HS-27A (cell line): ENCODE results near the gene FAT2.
"Not testable (repeated sequence)": the region's sequence is repeated elsewhere in the genome, so short reads cannot be mapped to it uniquely, and the experiment has no call there.

Experiments used
- DNase-seq: peaks from one replicate; pipeline ENCODE4 v3.0.0-alpha.2; 2012; ENCODE audit warnings: low read depth, missing footprints

FAT2 gene

GRCh38 chr5:151580858-151581257 lies 10.3 kb downstream of the FAT2 start:
- no peak for DNase-seq

DNA sequence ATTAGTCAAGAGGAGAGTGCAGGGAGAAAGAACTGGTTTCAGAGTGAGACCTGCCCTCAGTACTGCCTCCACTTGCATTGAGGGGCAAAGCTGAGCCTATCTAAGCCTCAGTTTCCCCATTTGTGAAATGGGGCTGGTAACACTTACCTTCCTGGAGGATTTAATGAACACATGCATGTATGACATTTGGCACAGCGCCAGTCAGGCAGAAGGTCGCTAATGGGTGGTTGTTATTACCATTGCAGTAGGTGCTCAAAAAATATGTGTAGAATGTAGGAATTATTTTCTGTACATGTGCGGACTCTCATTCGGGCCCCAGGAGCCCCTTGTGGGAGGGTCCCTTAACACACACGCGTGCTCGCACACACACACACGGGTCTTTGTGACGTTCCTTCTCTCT lies 10.9 kb downstream of the FAT2 start:
- no peak for DNase-seq

DNA sequence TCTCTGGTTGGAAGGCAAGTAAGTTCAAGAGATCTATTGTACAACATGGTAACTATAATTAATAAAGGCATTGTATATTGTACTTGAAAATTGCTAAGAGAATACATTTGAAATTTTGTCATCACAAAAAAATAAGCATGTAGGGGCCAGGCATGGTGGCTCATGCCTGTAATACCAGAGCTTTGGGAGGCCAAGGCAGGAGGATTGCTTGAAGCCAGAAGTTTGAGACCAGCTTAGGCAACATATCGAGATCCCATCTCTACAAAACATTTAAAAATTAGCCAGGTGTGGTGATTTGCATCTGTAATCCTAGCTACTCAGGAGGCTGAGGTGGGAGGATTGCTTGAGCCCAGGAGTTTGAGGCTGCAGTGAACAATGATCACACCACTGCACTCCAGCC lies 12.0 kb downstream of the FAT2 start:
- DNase-seq: not testable (repeated sequence)

- no peak for DNase-seq
Observed at GRCh38 chr5:151578326-151579025, 12.7 kb downstream of the FAT2 start.

DNA sequence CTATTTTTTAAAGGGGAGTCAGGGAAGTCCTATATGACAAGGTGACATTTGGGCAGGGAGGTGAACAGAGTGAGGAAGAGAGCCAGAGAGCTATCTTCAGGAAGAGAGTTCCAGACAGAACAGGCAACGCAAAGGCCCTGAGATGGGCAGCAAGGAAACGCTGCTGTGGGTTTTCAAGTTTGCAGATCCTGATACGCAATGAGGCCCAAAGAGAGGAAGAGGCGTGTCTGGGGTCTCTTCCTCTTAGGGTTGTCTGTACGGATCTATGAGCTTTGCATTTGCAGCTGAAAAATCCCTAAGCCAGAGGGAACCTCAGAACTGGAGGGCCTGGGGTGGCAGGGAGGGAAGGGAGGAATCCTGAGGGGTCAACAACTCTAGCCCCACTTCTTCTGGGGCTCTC lies 13.6 kb downstream of the FAT2 start:
- DNase-seq: no peak

DNA sequence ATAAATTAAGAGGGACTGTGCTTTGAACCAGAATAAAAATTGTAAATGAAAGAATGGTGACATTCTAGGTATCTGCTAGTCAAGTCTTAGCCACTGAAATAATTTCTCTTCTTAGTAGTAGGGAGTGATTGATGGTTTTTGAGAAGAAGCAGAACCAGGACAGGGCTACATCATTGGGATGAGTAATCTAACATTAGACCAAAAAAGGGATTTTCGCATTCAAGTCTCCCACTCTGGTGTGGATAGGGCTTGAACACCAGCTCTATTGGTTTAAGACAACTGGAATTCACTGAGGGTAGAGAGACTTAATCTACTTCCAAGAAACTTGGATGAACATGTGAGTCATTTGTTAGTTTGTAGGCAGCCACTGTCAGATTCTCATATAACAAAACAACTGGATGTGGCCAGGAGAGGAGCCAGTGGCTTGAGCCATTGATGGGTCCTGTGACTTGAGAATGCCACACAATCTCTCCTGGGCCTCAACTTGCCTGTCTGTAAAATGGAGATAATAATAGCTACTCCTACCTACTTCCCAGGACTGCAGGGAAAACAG lies 16.6 kb downstream of the FAT2 start:
- no peak for DNase-seq

DNA sequence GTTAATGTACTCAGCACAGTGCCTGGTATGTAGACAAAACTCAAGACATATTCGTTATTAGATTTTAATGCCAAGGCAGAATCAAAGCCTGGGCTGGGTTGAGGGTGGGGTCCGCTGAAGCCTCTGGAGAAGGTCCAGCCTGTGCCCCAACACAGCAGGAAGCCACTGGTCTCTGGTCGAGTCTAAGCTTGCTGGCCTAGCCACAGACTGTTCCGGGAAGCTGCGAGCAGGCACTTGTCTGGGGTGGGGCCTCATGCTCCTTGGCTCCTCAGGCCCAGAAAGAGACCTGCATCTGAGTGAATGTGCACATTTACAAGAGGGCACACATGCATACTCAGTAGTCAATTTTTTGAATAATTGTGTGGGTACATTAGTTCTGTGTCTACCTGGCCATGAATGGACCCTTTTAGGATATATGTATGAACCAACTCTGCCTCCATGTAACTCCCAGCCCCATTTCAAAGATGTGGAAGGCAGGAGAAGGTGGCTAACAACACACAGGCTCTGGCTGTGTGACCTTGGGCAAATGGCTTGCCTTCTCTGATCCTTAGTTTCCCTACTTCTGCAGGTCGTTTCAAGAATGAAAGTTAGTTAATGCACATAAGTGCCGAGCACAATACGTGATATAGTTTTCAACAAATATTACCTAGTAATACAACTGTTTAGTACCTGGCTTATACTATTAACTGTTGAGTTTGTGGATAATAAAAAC lies 18.3 kb downstream of the FAT2 start:
- DNase-seq: no peak

- no peak for DNase-seq
Observed at GRCh38 chr5:151571270-151572173, 19.6 kb downstream of the FAT2 start.

DNA sequence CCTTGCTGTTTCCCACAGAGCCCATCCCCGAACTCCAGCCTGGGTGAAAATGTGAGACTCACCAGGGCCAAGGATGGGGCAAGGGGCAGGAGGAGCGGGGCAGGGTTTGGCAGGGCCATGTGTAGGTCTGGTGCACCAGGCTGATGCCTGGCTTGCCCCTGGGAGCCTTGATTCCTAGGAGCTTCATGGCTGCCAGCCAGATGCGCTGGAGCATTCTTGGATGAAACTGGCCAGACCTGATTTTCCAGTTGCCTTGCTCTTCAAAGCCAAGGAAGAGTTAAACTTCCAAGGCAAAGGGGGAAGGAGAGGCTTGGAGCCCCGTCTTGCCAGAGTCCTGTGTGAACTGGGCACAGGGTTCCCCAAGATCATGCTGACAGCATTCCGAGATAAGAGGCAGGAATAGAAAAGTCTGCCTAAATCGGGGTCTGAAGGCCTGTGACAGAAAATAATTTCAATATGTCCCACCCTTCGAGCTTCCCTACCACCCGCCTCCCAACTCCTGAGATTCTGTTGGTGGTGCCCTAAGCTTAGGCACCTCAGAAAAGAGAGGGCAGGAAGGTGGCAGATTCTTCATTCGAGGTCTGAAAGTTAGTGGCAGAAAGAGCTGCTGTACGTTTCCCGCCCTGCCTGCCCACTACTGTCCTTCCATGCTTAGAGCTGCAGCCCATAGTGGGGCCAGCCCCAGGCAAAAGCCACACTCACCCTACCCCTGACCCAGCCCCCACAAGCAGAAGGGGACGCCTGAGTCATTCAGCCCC lies 20.4 kb downstream of the FAT2 start:
- no peak for DNase-seq

- no peak for DNase-seq
Observed at GRCh38 chr5:151570058-151570457, 21.1 kb downstream of the FAT2 start.

GRCh38 chr5:151569132-151570046 lies 21.7 kb downstream of the FAT2 start:
- no peak for DNase-seq

- no peak for DNase-seq
Observed at GRCh38 chr5:151568036-151568435, 23.1 kb downstream of the FAT2 start.

- no peak for DNase-seq
Observed at GRCh38 chr5:151565971-151566370, 25.2 kb downstream of the FAT2 start.

- DNase-seq: no peak
Observed at GRCh38 chr5:151562019-151562707, 29.0 kb downstream of the FAT2 start.

DNA sequence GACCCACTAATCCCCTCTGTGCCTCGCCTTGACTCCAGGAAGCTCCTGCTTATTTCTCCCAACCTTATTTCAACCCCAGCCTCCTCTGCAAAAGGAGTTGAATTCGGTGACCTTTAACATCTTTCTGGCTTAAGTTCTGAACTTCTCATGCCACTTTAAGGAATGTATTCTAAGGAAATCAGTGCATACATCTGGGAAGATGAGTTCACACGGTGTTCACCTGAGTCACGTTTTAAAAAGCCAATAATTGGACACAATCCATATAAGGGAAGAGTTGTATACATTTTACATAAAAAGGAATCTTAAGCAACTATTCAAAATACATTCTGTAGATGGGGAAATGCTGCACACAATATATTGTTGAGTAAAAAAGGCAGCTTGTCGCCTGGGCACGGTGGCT lies 33.2 kb downstream of the FAT2 start:
- DNase-seq: no peak

DNA sequence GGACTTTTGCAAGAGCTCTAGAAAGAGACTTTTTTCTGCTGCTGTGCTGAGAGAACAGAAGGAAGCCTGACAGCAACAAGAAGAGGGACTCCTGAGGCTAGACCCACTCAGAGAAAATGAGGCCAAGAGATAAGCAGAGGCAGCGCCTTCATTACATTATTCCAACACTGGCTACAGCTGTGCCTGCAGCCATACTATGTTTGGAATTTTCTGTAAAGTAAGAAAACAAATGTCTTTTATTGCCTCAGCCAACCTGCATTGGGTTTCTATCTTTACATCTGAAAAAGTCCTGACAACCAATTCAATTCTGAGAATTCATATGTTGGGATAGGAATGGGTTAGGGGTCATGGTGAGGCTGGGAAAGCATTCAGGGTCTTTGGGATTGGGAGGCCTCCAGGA lies 33.7 kb downstream of the FAT2 start:
- DNase-seq: no peak

- no peak for DNase-seq
Observed at GRCh38 chr5:151556806-151557205, 34.3 kb downstream of the FAT2 start.

GRCh38 chr5:151555760-151556576 lies 35.2 kb downstream of the FAT2 start:
- no peak for DNase-seq

DNA sequence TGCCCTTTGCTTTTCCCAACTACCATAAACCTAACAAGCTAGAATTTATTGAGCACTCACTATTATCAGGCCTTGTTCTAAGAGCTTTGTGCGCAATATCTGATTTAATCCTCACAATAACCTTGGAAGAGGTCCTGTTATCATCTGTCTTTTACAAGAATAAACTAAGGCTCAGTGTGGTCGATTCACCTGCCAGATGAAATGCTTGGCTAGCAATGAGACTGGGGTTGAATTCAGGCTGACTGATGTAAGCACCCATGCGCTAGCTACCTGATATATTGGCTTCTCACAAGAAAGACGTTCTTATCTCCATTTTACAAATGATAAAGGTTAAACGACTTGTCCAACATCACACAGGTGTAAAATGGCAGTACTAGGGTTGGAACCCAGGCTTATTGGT lies 37.4 kb downstream of the FAT2 start:
- no peak for DNase-seq
